Loucy (cell line): Measurements from ENCODE around the gene SAP30BP.

Source experiments
- EZH2phosphoT487 ChIP-seq: fragments of 200-600 bp; IDR thresholded peaks from 2 replicates; pipeline ENCODE4 v1.6.1; 2018; ENCODE audit warnings: antibody characterized with exemption, mild to moderate bottlenecking, moderate library complexity, borderline replicate concordance
- TF ChIP-seq, protein P1 (sequence below): fragments of 200-600 bp; sonication (generic); conservative IDR thresholded peaks from 2 replicates; pipeline ENCODE4 v1.5.1; 2014; ENCODE audit warnings: mild to moderate bottlenecking, antibody characterized with exemption, low read length

DNA sequence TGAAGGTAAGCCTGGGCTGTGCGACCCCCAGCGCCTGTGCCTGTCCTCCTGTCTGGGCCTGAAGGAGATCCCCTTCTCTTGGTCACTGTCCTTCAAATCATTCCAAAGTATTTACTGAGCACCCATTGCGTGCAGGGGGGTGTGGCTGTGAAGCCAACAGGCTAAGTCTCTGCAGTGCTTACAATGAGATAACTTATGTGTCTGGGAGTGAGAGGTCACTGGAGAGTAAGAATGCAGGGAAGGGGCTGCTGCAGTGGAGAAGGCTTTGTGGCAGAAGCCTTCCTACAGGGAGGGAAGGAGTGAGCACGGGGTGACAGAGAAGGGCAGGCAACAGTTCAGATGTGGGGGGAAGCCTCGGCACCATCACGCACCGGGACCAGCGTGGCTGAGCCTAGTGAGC is 45.1 kb upstream of the SAP30BP start:
- TF ChIP-seq, protein P1, sequence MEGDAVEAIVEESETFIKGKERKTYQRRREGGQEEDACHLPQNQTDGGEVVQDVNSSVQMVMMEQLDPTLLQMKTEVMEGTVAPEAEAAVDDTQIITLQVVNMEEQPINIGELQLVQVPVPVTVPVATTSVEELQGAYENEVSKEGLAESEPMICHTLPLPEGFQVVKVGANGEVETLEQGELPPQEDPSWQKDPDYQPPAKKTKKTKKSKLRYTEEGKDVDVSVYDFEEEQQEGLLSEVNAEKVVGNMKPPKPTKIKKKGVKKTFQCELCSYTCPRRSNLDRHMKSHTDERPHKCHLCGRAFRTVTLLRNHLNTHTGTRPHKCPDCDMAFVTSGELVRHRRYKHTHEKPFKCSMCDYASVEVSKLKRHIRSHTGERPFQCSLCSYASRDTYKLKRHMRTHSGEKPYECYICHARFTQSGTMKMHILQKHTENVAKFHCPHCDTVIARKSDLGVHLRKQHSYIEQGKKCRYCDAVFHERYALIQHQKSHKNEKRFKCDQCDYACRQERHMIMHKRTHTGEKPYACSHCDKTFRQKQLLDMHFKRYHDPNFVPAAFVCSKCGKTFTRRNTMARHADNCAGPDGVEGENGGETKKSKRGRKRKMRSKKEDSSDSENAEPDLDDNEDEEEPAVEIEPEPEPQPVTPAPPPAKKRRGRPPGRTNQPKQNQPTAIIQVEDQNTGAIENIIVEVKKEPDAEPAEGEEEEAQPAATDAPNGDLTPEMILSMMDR, result no peak
- TF ChIP-seq EZH2phosphoT487, result no peak
